Gastrocnemius medialis (tissue), 4 donors: ENCODE results near the gene TP53RK. TPM values are rescaled to one million over a fixed set of nuclear protein-coding genes. Genes with fewer than 3 reads are reported as not detected.

Experiments
- ATAC-seq, 2 donors: fragments of 150-250 bp; one replicate each; pipeline ENCODE4 v1.9.1; 2016
- DNase-seq, 2 donors: peaks; one replicate each; pipeline ENCODE4 v3.0.0-alpha.2; 2019
- H3K27ac ChIP-seq, 4 donors: fragments of 200-600 bp; sonication (generic); 1 replicate in 1 of 4; 2 replicates in 3 of 4; pipeline ENCODE4 v1.5.1; 2016 to 2018; ENCODE audit warnings: mild to moderate bottlenecking in 2 of 4, moderate library complexity in 1 of 4
- H3K27me3 ChIP-seq, 3 donors: fragments of 200-600 bp; sonication (generic) in 2 of 3; 1 replicate in 1 of 3; 2 replicates in 2 of 3; pipeline versions ENCODE4 v1.5.1 to v1.6.0; 2016 to 2019; ENCODE audit warnings: mild to moderate bottlenecking in 1 of 3, moderate library complexity in 1 of 3
- H3K36me3 ChIP-seq, 2 donors: fragments of 200-600 bp; sonication (generic) in 1 of 2; one replicate each; pipeline ENCODE4 v1.5.1; 2017 to 2018
- H3K4me1 ChIP-seq, 2 donors: fragments of 200-600 bp; sonication (generic) in 1 of 2; one replicate each; pipeline ENCODE4 v1.5.1; 2016 to 2017; ENCODE audit warnings: mild to moderate bottlenecking in 2 of 2
- H3K4me3 ChIP-seq, 4 donors: fragments of 200-600 bp; sonication (generic) in 3 of 4; 1 replicate in 1 of 4; 2 replicates in 3 of 4; pipeline ENCODE4 v1.5.1; 2016 to 2019; ENCODE audit warnings: mild to moderate bottlenecking in 2 of 4
- H3K9me3 ChIP-seq, 3 donors: fragments of 200-600 bp; sonication (generic) in 2 of 3; 1 replicate in 1 of 3; 2 replicates in 2 of 3; pipeline ENCODE4 v1.5.1; 2016 to 2019
- CTCF ChIP-seq, 5 experiments: fragments of 450-650 bp in 3 of 5; fragments of 200-600 bp in 2 of 5; sonication (generic) in 2 of 5; IDR thresholded peaks in 4 of 5; conservative IDR thresholded peaks in 1 of 5; 1 replicate in 4 of 5; 2 replicates in 1 of 5; pipeline ENCODE4 v1.5.1; 2016 to 2019; ENCODE audit warnings: antibody characterized with exemption in 5 of 5, mild to moderate bottlenecking in 3 of 5, moderate library complexity in 3 of 5
- POLR2A ChIP-seq, 2 donors: fragments of 450-650 bp; IDR thresholded peaks; one replicate each; pipeline ENCODE4 v1.6.1; 2017; ENCODE audit warnings: antibody characterized with exemption in 2 of 2, mild to moderate bottlenecking in 2 of 2, moderate library complexity in 2 of 2
- in situ Hi-C, 4 donors: fragments of 200-750 bp; cut with MboI; loops; one replicate each; pipeline versions ENCODE4 v1.15.0 to v1.8.0; 2017; ENCODE audit warnings: low sequenced_read_pairs in 4 of 4
- intact Hi-C: fragments of 100-400 bp; cut with DNase I; formaldehyde crosslinking; loops from one replicate; pipeline ENCODE4 v1.15.1; 2023; ENCODE audit warnings: low total_unique reads
- total RNA-seq, 4 donors: library from RNA; depleted of rRNA; stranded (reverse); fragments of >200 nt; gene quantifications; one replicate each; pipeline versions ENCODE4 v1.1.0 to v1.2.3, GENCODE V29; 2016

The TP53RK gene
- total RNA-seq, 4 donors from 2014 or later: 8.3 to 17.7 (median 10.9) TPM

- no peak for TF ChIP-seq CTCF (IDR thresholded peaks at IDR 0.05 in 4 of 5, conservative IDR thresholded peaks at IDR 0.05 in 1 of 5)
- no peak for TF ChIP-seq POLR2A (IDR thresholded peaks at IDR 0.05)
- no peaks in the 10 kb centered on the region for H3K36me3 ChIP-seq
- DNase-seq (no peak), ATAC-seq (no peak)
- no peak overlapping the region for H3K4me3 ChIP-seq
- in situ Hi-C loops: no loop called here
- H3K27ac ChIP-seq: no peak overlapping the region
- no peaks in the 10 kb centered on the region for H3K9me3 ChIP-seq
- intact Hi-C loops: no loop called here
- no peaks in the 10 kb centered on the region for H3K27me3 ChIP-seq
- no peaks in the 10 kb centered on the region for H3K4me1 ChIP-seq
These were observed 31.7 kb upstream of the TP53RK start for GRCh38 chr20:46720776-46721425.

GRCh38 chr20:46720019-46720418 is 30.8 kb upstream of the TP53RK start:
- H3K9me3 ChIP-seq: no peaks in the 10 kb centered on the region
- H3K4me1 ChIP-seq: no peaks in the 10 kb centered on the region
- no peaks in the 10 kb centered on the region for H3K27me3 ChIP-seq
- intact Hi-C loops (no loop called here), in situ Hi-C loops (no loop called here)
- ATAC-seq (no peak), DNase-seq (no peak)
- H3K4me3 ChIP-seq: no peak overlapping the region
- TF ChIP-seq POLR2A (IDR thresholded peaks at IDR 0.05) (no peak), CTCF (IDR thresholded peaks at IDR 0.05 in 4 of 5, conservative IDR thresholded peaks at IDR 0.05 in 1 of 5) (no peak)
- H3K27ac ChIP-seq: no peak overlapping the region
- H3K36me3 ChIP-seq: no peaks in the 10 kb centered on the region

- no peak for DNase-seq
- no peaks in the 10 kb centered on the region for H3K27me3 ChIP-seq
- no peak overlapping the region for H3K4me3 ChIP-seq
- intact Hi-C loops: no loop called here
- no peaks in the 10 kb centered on the region for H3K9me3 ChIP-seq
- in situ Hi-C loops: no loop called here
- H3K27ac ChIP-seq: no peak overlapping the region
- no peaks in the 10 kb centered on the region for H3K36me3 ChIP-seq
- ATAC-seq: no peak
- H3K4me1 ChIP-seq: no peaks in the 10 kb centered on the region
- TF ChIP-seq CTCF (IDR thresholded peaks at IDR 0.05 in 4 of 5, conservative IDR thresholded peaks at IDR 0.05 in 1 of 5) (no peak), POLR2A (IDR thresholded peaks at IDR 0.05) (no peak)
These were observed 28.7 kb upstream of the TP53RK start for GRCh38 chr20:46717818-46718541.

- Histone ChIP-seq H3K9me3 (no peaks in the 10 kb centered on the region), H3K4me1 (no peaks in the 10 kb centered on the region), H3K36me3 (no peaks in the 10 kb centered on the region), H3K27ac (no peak overlapping the region), H3K27me3 (peaks cover 2 to 6% (median 4%) of the 10 kb centered on the region in 3 donors), H3K4me3 (no peak overlapping the region)
- peak in 1 of 2 donors; percentile 62 for DNase-seq
- TF ChIP-seq POLR2A (IDR thresholded peaks at IDR 0.05): no peak
- no peak for TF ChIP-seq CTCF (IDR thresholded peaks at IDR 0.05 in 4 of 5, conservative IDR thresholded peaks at IDR 0.05 in 1 of 5)
- ATAC-seq: peak in 1 of 2 donors; percentile 30
- intact Hi-C loops (no loop called here), in situ Hi-C loops (no loop called here)
These were observed 26.1 kb upstream of the TP53RK start for GRCh38 chr20:46715292-46715756.
